Measurements from ENCODE around the gene CDH3. TPM values are rescaled to one million over a fixed set of nuclear protein-coding genes. Genes with fewer than 3 reads are reported as not detected.

Gene CDH3
- 173 and 201 TPM in 2 replicates for total RNA-seq

DNA sequence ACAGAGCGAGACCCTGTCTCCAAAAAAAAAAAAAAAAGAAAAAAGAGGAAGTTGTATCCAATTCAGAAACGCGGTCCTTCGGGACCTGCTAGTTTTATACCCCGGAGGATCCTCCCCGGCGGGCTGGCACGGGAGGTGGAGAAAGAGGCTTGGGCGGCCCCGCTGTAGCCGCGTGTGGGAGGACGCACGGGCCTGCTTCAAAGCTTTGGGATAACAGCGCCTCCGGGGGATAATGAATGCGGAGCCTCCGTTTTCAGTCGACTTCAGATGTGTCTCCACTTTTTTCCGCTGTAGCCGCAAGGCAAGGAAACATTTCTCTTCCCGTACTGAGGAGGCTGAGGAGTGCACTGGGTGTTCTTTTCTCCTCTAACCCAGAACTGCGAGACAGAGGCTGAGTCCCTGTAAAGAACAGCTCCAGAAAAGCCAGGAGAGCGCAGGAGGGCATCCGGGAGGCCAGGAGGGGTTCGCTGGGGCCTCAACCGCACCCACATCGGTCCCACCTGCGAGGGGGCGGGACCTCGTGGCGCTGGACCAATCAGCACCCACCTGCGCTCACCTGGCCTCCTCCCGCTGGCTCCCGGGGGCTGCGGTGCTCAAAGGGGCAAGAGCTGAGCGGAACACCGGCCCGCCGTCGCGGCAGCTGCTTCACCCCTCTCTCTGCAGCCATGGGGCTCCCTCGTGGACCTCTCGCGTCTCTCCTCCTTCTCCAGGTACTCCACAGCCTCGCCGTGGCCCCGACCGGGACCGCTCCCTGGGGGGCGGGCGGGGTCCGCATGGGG, at the start of gene CDH3:
CDH3 (plus strand) TSS at position 596 of the 779 bp plus-strand sequence; CDS start at position 666, 70 bp downstream.
- DNase-seq (ENCODE audit: low read depth) = no peak
- peak within 1 kb of the TSS; percentile 66 for H3K4me3 ChIP-seq (ENCODE audit: low read depth, low read length)
- H3K36me3 ChIP-seq (ENCODE audit: control insufficient read depth, insufficient read depth, low read length) = no peaks in the 10 kb centered on the region
- peaks cover 10% of the 10 kb centered on the region for H3K27me3 ChIP-seq (ENCODE audit: control insufficient read depth, insufficient read depth, low read length)
- TF ChIP-seq, protein P1, sequence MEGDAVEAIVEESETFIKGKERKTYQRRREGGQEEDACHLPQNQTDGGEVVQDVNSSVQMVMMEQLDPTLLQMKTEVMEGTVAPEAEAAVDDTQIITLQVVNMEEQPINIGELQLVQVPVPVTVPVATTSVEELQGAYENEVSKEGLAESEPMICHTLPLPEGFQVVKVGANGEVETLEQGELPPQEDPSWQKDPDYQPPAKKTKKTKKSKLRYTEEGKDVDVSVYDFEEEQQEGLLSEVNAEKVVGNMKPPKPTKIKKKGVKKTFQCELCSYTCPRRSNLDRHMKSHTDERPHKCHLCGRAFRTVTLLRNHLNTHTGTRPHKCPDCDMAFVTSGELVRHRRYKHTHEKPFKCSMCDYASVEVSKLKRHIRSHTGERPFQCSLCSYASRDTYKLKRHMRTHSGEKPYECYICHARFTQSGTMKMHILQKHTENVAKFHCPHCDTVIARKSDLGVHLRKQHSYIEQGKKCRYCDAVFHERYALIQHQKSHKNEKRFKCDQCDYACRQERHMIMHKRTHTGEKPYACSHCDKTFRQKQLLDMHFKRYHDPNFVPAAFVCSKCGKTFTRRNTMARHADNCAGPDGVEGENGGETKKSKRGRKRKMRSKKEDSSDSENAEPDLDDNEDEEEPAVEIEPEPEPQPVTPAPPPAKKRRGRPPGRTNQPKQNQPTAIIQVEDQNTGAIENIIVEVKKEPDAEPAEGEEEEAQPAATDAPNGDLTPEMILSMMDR (IDR thresholded peaks at IDR 0.05; ENCODE audit: insufficient read depth, low read length, poor library complexity, severe bottlenecking) = no peak

DNA sequence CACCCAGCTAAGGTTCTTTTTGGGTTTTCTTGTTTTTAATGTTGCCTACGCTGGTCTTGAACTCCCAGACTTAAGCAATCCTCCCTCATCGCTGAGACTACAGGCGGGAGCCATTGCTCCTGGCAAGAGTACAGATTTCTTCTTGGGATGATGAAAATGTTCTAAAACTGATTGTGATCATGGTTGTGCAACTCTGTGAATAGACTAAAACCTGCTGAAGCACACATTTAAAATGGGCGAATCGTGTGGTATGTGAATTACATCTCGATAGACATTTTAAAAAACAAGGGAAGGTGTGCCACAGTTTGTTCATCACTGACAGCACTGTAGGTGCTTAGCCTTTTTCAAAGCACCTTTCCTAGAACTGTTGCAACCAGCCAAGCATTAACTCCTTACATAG, 48.8 kb upstream of the CDH3 start:
- Histone ChIP-seq H3K27me3 (ENCODE audit: control insufficient read depth, insufficient read depth, low read length) (no peaks in the 10 kb centered on the region), H3K36me3 (ENCODE audit: control insufficient read depth, insufficient read depth, low read length) (no peaks in the 10 kb centered on the region), H3K4me3 (ENCODE audit: low read depth, low read length) (no peak overlapping the region)
- DNase-seq (ENCODE audit: low read depth) = no peak
- TF ChIP-seq, protein P1 (IDR thresholded peaks at IDR 0.05; ENCODE audit: insufficient read depth, low read length, poor library complexity, severe bottlenecking) = no peak

DNA sequence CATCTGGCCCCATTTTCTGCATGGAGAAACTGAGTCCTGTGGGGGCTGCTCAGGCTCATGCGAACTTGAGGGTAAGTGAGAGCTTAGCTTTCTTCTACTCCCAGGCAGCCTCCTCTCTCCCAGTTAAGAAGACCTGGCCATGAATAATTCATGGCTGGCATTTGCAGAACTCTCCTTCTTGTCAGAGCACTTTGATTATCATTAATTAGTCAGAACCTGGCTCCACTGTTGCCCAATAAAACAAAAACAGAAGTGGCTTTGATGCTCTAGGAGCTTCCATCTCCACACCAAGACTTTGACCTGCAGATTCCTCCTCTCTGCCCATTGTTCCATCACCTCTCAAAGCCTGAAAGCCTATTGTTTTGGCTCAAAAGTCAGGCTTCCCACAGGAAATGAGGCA, 45.5 kb upstream of the CDH3 start:
- Histone ChIP-seq H3K36me3 (ENCODE audit: control insufficient read depth, insufficient read depth, low read length) (no peaks in the 10 kb centered on the region), H3K4me3 (ENCODE audit: low read depth, low read length) (no peak overlapping the region), H3K27me3 (ENCODE audit: control insufficient read depth, insufficient read depth, low read length) (no peaks in the 10 kb centered on the region)
- no peak for DNase-seq (ENCODE audit: low read depth)
- TF ChIP-seq, protein P1 (IDR thresholded peaks at IDR 0.05; ENCODE audit: insufficient read depth, low read length, poor library complexity, severe bottlenecking) = no peak

DNA sequence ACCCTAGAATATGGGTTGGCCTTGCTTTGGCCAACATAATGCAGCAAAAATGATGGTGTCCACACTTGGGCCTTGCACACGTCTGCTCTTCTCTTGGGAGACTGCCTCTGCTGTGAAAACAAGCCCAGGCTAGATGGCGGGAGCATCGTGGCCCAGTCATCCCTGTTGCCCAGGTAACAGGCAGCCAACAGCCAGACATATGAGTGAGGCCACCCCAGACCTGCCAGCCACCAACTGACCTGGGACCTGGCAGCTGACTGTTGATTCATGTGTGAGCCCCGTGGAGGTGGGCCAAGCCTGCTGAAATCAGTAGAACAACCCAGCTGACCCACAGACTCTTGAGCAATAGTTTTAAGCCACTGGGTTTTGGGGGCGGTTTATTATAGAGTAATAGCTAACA, 39.4 kb upstream of the CDH3 start:
- no peak overlapping the region for H3K4me3 ChIP-seq (ENCODE audit: low read depth, low read length)
- no peaks in the 10 kb centered on the region for H3K36me3 ChIP-seq (ENCODE audit: control insufficient read depth, insufficient read depth, low read length)
- peak; percentile 47 for DNase-seq (ENCODE audit: low read depth)
- TF ChIP-seq, protein P1 (IDR thresholded peaks at IDR 0.05; ENCODE audit: insufficient read depth, low read length, poor library complexity, severe bottlenecking) = no peak
- H3K27me3 ChIP-seq (ENCODE audit: control insufficient read depth, insufficient read depth, low read length) = no peaks in the 10 kb centered on the region

DNA sequence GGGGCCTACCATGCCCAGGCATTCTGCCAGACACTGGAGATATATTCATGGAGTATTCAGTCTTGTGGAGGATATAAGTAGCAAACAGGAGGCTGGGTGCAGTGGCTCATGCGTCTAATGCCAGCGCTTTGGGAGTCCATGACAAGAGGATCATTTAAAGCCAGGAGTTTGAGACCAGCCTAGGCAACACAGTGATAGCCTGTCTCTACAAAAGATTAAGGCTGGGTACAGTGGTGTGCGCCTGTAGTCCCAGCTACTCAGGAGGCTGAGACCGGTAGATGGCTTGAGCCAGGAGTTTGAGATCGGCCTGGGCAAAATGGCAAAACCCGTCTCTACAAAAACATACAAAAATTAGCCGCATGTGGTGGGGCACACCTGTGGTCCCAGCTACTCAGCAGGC, 37.7 kb upstream of the CDH3 start:
- TF ChIP-seq, protein P1 (IDR thresholded peaks at IDR 0.05; ENCODE audit: insufficient read depth, low read length, poor library complexity, severe bottlenecking) = no peak

DNA sequence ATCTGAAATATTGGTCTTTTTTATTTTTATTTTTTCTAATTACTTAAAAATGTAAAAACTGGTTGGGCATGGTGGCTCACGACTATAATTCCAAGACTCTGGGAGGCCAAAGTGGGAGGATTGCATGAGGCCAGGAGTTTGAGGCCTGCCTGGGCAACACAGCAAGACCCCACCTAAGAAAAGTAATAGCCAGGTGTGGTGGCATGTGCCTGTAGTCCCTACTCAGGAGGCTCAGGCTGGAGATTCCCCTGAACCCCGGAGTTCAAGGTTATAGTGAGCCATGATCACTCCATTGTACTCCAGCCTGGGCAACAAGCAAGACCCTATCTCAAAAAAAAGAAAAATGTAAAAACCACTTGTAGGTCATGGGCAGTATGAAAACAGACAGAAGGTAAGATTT, 36.8 kb upstream of the CDH3 start:
- no peak for DNase-seq (ENCODE audit: low read depth)
- TF ChIP-seq, protein P1 (IDR thresholded peaks at IDR 0.05; ENCODE audit: insufficient read depth, low read length, poor library complexity, severe bottlenecking) = no peak
- no peak overlapping the region for H3K4me3 ChIP-seq (ENCODE audit: low read depth, low read length)
- no peaks in the 10 kb centered on the region for H3K36me3 ChIP-seq (ENCODE audit: control insufficient read depth, insufficient read depth, low read length)
- no peaks in the 10 kb centered on the region for H3K27me3 ChIP-seq (ENCODE audit: control insufficient read depth, insufficient read depth, low read length)

More for the DNA sequence above, 37.7 kb upstream of the CDH3 start:
- no peak overlapping the region for H3K4me3 ChIP-seq (ENCODE audit: low read depth, low read length)
- no peaks in the 10 kb centered on the region for H3K27me3 ChIP-seq (ENCODE audit: control insufficient read depth, insufficient read depth, low read length)
- no peaks in the 10 kb centered on the region for H3K36me3 ChIP-seq (ENCODE audit: control insufficient read depth, insufficient read depth, low read length)
- no peak for DNase-seq (ENCODE audit: low read depth)

All from kidney epithelial cell (primary cell).